HG02840 (cell line): ENCODE measurements around the gene NCAPD3.
"Not testable (repeated sequence)": the region's sequence is repeated elsewhere in the genome, so short reads cannot be mapped to it uniquely, and the experiment has no call there.

ENCODE experiments used
- ATAC-seq: cut with Tn5 transposase; IDR thresholded peaks from one replicate; pipeline ENCODE4 v1.9.1; 2021; ENCODE audit warnings: mild to moderate bottlenecking, moderate library complexity, moderate number of reproducible peaks; ENCODE audit not compliant: unreplicated experiment, low FRiP score

NCAPD3 gene

GRCh38 chr11:134139303-134139872, 84.4 kb downstream of the NCAPD3 start:
- ATAC-seq: no peak

GRCh38 chr11:134138376-134138775, 85.4 kb downstream of the NCAPD3 start:
- ATAC-seq: no peak

GRCh38 chr11:134134167-134134566, 89.6 kb downstream of the NCAPD3 start:
- no peak for ATAC-seq

GRCh38 chr11:134132808-134133207, 91.0 kb downstream of the NCAPD3 start:
- ATAC-seq: no peak

- ATAC-seq: no peak
Measured at GRCh38 chr11:134131628-134132244, 92.0 kb downstream of the NCAPD3 start.

GRCh38 chr11:134126217-134126822, 97.4 kb downstream of the NCAPD3 start:
- no peak for ATAC-seq

GRCh38 chr11:134125507-134125906, 98.3 kb downstream of the NCAPD3 start:
- ATAC-seq: no peak

GRCh38 chr11:134124660-134125451, 98.9 kb downstream of the NCAPD3 start:
- ATAC-seq: no peak

GRCh38 chr11:134120921-134121526, 102.7 kb downstream of the NCAPD3 start:
- ATAC-seq: no peak

- ATAC-seq: no peak
Measured at GRCh38 chr11:134120143-134120850, 103.5 kb downstream of the NCAPD3 start.

GRCh38 chr11:134119094-134119493, 104.7 kb downstream of the NCAPD3 start:
- no peak for ATAC-seq

- ATAC-seq: no peak
Measured at GRCh38 chr11:134118006-134118405, 105.8 kb downstream of the NCAPD3 start.

GRCh38 chr11:134116210-134116609, 107.6 kb downstream of the NCAPD3 start:
- ATAC-seq: no peak

- ATAC-seq: not testable (repeated sequence)
Measured at GRCh38 chr11:134113787-134114186, 110.0 kb downstream of the NCAPD3 start.

- ATAC-seq: no peak
Measured at GRCh38 chr11:134110252-134110815, 113.4 kb downstream of the NCAPD3 start.
